Skeletal muscle satellite cell (primary cell): ENCODE data around the gene CREM.

Experiments used
- H3K27me3 ChIP-seq: 2 replicates; pipeline ENCODE4 v1.7.0; 2013; ENCODE audit warnings: low read length; ENCODE audit not compliant: control insufficient read depth, insufficient read depth
- H3K36me3 ChIP-seq: 2 replicates; pipeline ENCODE4 v1.7.0; 2013; ENCODE audit warnings: mild to moderate bottlenecking, control low read depth, low read length; ENCODE audit not compliant: insufficient read depth
- H3K4me1 ChIP-seq: 2 replicates; pipeline ENCODE4 v1.7.0; 2013; ENCODE audit warnings: low read length; ENCODE audit not compliant: control insufficient read depth, insufficient read depth
- H3K4me2 ChIP-seq: 2 replicates; pipeline ENCODE4 v1.7.0; 2013; ENCODE audit warnings: mild to moderate bottlenecking, low read length
- H3K4me3 ChIP-seq: 2 replicates; pipeline ENCODE4 v1.7.0; 2013; ENCODE audit warnings: low read length
- H3K9ac ChIP-seq: 2 replicates; pipeline ENCODE4 v1.7.0; 2013; ENCODE audit warnings: mild to moderate bottlenecking, low read depth, low read length, moderate library complexity
- H3K9me3 ChIP-seq: replicated peaks from 2 replicates; pipeline ENCODE4 v1.7.0; 2013; ENCODE audit warnings: mild to moderate bottlenecking, control low read depth, low read length

Gene CREM

DNA sequence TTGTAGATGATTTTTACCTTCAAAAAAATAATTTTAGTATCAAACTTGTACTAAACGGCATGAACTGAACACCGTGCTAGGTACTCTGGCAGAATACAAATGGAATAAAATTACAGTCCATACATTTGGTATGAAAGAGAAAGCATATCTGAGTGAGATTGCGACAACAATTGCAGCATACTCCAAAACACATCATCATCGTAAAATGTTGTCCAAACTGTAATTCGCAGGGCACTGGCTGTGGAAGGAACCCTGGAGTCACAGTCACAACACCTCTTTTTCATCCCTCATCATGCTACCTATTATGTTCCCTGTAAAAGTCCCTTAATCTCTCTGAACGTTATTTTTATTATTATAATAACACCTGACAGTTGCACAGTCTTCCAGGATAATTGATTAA lies 13.5 kb downstream of the CREM start:
- H3K9me3 ChIP-seq, result no peaks in the 10 kb centered on the region
- H3K27me3 ChIP-seq, result no peaks in the 10 kb centered on the region
- H3K36me3 ChIP-seq, result no peaks in the 10 kb centered on the region
- H3K9ac ChIP-seq, result no peak overlapping the region
- H3K4me3 ChIP-seq, result no peak overlapping the region
- no peaks in the 10 kb centered on the region for H3K4me1 ChIP-seq
- no peak overlapping the region for H3K4me2 ChIP-seq

DNA sequence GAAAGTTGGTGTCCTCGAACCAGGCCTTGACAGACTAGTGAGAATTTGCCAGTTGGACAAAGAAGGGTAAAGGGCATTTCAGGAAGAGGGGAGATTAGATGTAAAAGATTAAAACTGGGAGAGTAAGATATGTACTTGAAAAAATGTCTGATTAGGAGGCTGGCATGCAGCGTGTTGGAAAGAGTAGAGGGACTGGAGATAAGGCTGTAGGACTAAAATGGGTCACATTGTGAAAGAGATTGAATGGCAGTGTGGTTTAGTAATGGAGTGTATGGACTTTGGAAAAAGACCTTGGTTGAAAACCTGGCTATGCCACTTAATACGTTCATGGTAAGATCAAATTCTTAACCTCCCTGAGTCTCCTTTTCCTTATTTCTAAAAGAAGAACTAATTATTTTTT lies 14.1 kb downstream of the CREM start:
- Histone ChIP-seq H3K9ac (no peak overlapping the region), H3K9me3 (no peaks in the 10 kb centered on the region), H3K4me3 (no peak overlapping the region), H3K36me3 (no peaks in the 10 kb centered on the region), H3K4me2 (no peak overlapping the region), H3K27me3 (no peaks in the 10 kb centered on the region), H3K4me1 (no peaks in the 10 kb centered on the region)

- Histone ChIP-seq H3K27me3 (no peaks in the 10 kb centered on the region), H3K9ac (no peak overlapping the region), H3K9me3 (no peaks in the 10 kb centered on the region), H3K36me3 (no peaks in the 10 kb centered on the region), H3K4me2 (no peak overlapping the region), H3K4me1 (no peaks in the 10 kb centered on the region), H3K4me3 (no peak overlapping the region)
Measured at GRCh38 chr10:35150308-35150707, 23.7 kb downstream of the CREM start.

DNA sequence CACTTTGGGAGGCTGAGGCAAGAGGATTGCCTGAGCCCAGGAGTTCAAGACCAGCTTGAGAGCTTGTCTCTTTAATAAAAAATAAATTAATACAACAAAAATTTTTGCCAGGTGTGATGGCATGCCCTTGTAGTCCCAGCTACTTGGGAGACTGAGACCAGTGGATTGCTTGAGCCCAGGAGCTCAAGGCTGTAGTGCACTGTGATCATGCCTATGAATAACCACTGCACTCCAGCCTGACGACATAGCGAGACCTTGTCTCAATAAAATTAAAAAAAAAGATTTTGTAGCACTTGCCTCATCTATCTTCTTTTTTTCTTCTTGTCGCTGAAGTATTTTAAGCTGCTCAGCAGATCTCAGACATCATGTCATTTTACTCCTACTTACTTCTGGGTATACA lies 26.3 kb downstream of the CREM start:
- no peaks in the 10 kb centered on the region for H3K36me3 ChIP-seq
- no peak overlapping the region for H3K4me3 ChIP-seq
- H3K27me3 ChIP-seq, result no peaks in the 10 kb centered on the region
- no peak overlapping the region for H3K4me2 ChIP-seq
- no peaks in the 10 kb centered on the region for H3K9me3 ChIP-seq
- no peaks in the 10 kb centered on the region for H3K4me1 ChIP-seq
- no peak overlapping the region for H3K9ac ChIP-seq

DNA sequence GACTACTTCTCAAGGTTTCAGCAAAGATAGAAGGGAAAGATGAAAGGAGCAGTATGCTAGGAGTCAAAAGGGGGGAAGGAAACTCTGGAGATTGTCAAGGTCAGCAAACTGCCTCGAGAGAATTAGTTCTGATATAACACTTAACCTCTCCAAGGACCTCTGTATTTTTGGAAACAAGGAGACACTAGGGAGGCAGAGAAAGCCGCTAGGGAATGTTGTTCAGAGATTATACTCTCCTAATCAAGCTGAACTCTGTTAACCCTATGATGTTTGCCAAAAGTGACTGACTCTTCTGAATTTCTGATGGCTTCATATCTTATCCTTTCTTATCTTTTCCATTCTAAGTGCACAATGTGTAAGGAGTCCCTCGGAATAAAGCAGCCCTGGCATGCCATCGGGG lies 27.1 kb downstream of the CREM start:
- Histone ChIP-seq H3K4me2 (no peak overlapping the region), H3K27me3 (no peaks in the 10 kb centered on the region), H3K4me3 (no peak overlapping the region), H3K9ac (no peak overlapping the region), H3K36me3 (no peaks in the 10 kb centered on the region), H3K9me3 (no peaks in the 10 kb centered on the region), H3K4me1 (no peaks in the 10 kb centered on the region)

- Histone ChIP-seq H3K4me1 (no peaks in the 10 kb centered on the region), H3K4me2 (no peak overlapping the region), H3K9me3 (no peaks in the 10 kb centered on the region), H3K36me3 (peaks cover 2% of the 10 kb centered on the region), H3K9ac (no peak overlapping the region), H3K27me3 (no peaks in the 10 kb centered on the region), H3K4me3 (no peak overlapping the region)
Measured at GRCh38 chr10:35160743-35161142, 34.1 kb downstream of the CREM start.

DNA sequence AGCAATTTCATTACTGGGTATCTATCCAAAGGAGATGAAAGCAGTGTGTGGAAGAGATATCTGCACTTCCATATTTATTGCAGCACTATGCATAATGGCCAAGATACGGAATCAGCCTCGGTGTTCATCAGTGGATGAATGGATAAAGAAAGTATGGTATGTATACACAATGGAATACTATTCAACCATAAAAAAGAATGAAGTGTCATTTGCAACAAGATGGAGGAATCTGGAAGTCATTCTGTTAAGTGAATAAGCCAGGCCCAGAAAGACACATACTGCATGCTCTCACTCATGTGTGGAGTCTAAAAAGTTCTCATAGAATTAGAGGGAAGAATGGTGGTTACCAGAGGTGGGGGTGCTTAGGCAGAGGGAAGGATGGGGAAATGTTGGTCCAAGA lies 35.3 kb downstream of the CREM start:
- Histone ChIP-seq H3K9ac (no peak overlapping the region), H3K9me3 (no peaks in the 10 kb centered on the region), H3K36me3 (peaks cover 2% of the 10 kb centered on the region), H3K4me2 (no peak overlapping the region), H3K27me3 (no peaks in the 10 kb centered on the region), H3K4me1 (no peaks in the 10 kb centered on the region), H3K4me3 (no peak overlapping the region)

DNA sequence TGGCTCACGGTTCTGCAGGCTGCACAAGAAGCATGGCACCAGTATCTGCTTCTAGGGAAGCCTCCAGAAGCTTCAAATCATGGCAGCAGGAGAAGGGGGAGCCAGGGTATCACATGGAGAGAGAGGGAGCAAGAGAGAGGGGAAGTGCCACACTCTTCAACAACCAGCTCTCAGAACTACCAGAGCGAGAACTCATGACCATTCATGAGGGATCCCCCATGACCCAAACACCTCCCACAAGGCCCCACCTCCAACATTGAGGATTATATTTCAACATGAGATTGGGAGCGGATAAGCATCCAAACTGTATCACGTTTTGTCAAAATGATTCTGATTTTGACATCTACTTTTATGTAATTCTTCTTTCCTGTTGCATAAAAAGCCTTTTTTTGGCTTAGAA lies 38.5 kb downstream of the CREM start:
- no peaks in the 10 kb centered on the region for H3K9me3 ChIP-seq
- H3K27me3 ChIP-seq, result no peaks in the 10 kb centered on the region
- H3K4me2 ChIP-seq, result no peak overlapping the region
- H3K4me1 ChIP-seq, result no peaks in the 10 kb centered on the region
- H3K9ac ChIP-seq, result no peak overlapping the region
- peaks cover 2% of the 10 kb centered on the region for H3K36me3 ChIP-seq
- no peak overlapping the region for H3K4me3 ChIP-seq

DNA sequence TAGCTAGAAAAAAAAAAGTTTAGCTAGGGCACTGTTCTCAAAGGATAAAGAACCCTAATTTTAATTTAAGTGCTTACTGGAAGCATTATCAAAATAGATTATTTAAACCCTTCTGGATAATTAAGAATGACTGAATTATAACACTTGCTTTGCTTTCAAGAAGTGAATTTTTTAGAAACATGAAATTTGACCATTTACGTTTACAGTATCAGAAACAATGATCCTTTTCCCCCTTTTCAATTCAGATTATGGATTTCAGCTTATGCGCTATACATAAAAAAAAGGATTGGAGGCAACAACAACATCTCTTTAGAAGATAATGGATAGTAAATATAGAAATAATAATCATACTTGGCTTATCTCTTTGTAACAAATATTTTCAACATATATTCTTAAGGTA lies 39.2 kb downstream of the CREM start:
- H3K9ac ChIP-seq, result no peak overlapping the region
- peaks cover 2% of the 10 kb centered on the region for H3K36me3 ChIP-seq
- no peaks in the 10 kb centered on the region for H3K27me3 ChIP-seq
- no peak overlapping the region for H3K4me3 ChIP-seq
- no peak overlapping the region for H3K4me2 ChIP-seq
- H3K9me3 ChIP-seq, result no peaks in the 10 kb centered on the region
- H3K4me1 ChIP-seq, result no peaks in the 10 kb centered on the region

DNA sequence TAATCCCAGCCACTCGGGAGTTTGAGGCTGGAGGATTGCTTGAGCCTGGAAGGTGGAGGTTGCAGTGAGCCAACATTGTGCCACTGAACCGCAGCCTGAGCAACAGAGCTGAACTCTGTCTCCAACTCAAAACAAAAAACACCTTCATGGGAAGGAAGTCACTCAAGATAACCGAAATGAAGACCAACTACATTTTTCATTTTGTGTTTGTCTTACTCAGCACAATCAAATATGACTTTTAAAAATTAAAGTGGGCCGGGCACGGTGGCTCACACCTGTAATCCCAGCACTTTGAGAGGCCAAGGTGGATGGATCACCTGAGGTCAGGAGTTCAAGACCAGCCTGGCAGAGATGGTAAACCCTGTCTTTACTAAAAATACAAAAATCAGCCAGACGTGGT lies 40.0 kb downstream of the CREM start:
- Histone ChIP-seq H3K27me3 (no peaks in the 10 kb centered on the region), H3K9ac (no peak overlapping the region), H3K4me3 (no peak overlapping the region), H3K4me2 (no peak overlapping the region), H3K9me3 (no peaks in the 10 kb centered on the region), H3K36me3 (peaks cover 2% of the 10 kb centered on the region), H3K4me1 (peaks cover under 1% of the 10 kb centered on the region)

DNA sequence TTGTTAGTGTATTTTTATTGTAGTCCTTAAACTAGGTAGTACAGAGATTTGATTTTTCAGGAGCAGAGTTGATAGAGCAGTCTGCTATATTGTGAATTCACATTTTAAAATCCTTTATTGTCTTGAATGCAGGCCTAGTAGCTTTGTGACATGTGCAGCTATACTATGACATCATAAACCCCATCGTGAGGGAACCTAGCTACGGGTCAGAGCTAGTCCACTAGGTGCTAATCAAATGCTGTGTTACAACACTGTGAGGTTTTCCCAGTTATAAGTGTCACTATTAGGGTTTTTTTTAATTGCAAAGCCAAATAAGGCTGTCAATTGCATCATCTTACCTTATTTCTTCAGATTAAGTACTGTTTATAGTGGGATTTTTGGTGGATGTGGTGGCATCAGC lies 40.7 kb downstream of the CREM start:
- Histone ChIP-seq H3K27me3 (no peaks in the 10 kb centered on the region), H3K36me3 (no peaks in the 10 kb centered on the region), H3K4me2 (no peak overlapping the region)

GRCh38 chr10:35172146-35172545 lies 45.5 kb downstream of the CREM start:
- peaks cover 22% of the 10 kb centered on the region for H3K4me1 ChIP-seq
- H3K27me3 ChIP-seq, result no peaks in the 10 kb centered on the region
- peak overlapping the region; percentile 46 for H3K4me2 ChIP-seq
- no peaks in the 10 kb centered on the region for H3K36me3 ChIP-seq
- peak overlapping the region; percentile 15 for H3K9ac ChIP-seq
- H3K9me3 ChIP-seq, result no peaks in the 10 kb centered on the region
- H3K4me3 ChIP-seq, result peak overlapping the region; percentile 21

More for the DNA sequence above, 40.7 kb downstream of the CREM start:
- Histone ChIP-seq H3K9ac (no peak overlapping the region), H3K9me3 (no peaks in the 10 kb centered on the region), H3K4me3 (no peak overlapping the region), H3K4me1 (peaks cover 7% of the 10 kb centered on the region)
